Ishikawa (cell line): ENCODE measurements around the gene ZC3H4.

Source experiments
- CEBPB ChIP-seq: IDR thresholded peaks from 2 replicates; pipeline ENCODE4 v1.6.1; 2012
- EP300 ChIP-seq: IDR thresholded peaks from 2 replicates; pipeline ENCODE4 v1.6.1; 2012; ENCODE audit warnings: borderline replicate concordance
- FOXM1 ChIP-seq: IDR thresholded peaks from 2 replicates; pipeline ENCODE4 v1.6.1; 2012; ENCODE audit warnings: low read depth, borderline replicate concordance
- RAD21 ChIP-seq: IDR thresholded peaks from 2 replicates; pipeline ENCODE4 v1.6.1; 2012; ENCODE audit warnings: low read depth
- TAF1 ChIP-seq: IDR thresholded peaks from 2 replicates; pipeline ENCODE4 v1.6.1; 2012; ENCODE audit warnings: low read depth, mild to moderate bottlenecking
- TEAD4 ChIP-seq: IDR thresholded peaks from 2 replicates; pipeline ENCODE4 v1.6.1; 2012
- YY1 ChIP-seq: IDR thresholded peaks from 2 replicates; pipeline ENCODE4 v1.6.1; 2012; ENCODE audit warnings: low read depth
- ZBTB7A ChIP-seq: IDR thresholded peaks from 2 replicates; pipeline ENCODE4 v1.6.1; 2012; ENCODE audit warnings: low read depth
- TF ChIP-seq, protein P1 (sequence below): IDR thresholded peaks from 2 replicates; pipeline ENCODE4 v1.6.1; 2012

DNA sequence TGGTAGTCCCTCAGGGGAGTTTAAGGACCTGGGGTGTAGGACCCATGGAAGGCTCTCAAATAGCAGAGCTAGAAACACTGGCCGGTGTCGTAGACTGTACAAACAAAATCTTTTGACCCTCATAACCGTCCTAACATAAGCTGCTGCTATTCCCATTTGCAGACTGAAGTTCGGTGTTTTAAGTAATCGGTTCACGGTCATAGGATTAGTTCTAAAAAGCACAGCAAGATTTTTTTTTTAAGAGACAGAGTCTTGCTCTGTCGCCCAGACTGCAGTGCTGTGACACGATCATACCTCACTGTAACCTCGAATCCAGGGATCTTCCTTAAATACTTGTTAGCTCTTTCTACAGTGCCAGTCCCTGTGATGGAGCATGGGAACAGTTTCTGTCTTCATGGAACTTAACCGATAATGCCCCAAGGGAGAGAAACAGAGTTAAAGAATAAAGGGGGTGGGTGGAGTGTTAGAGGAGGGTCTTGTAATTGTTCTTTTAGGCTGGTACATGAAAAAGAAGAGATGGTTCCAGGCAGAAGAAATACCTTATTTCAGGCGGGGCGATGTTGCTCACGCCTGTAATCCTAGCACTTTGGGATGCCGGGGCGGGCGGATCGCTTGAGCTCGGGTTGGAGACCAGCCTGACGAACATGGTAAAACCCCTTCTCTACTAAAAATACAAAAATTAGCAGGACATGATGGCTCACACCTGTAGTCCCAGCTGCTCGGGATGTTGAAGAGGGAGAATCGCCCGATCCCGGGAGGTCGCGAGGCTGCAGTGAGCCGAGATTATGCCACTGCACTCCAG, 475 bp upstream of the ZC3H4 start:
- TF ChIP-seq ZBTB7A (no peak), EP300 (no peak), TEAD4 (no peak), CEBPB (no peak), RAD21 (no peak), TAF1 (no peak), YY1 (no peak), FOXM1 (no peak)
- TF ChIP-seq, protein P1, sequence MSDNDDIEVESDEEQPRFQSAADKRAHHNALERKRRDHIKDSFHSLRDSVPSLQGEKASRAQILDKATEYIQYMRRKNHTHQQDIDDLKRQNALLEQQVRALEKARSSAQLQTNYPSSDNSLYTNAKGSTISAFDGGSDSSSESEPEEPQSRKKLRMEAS = no peak
